Tibial artery (tissue), 4 donors: Measurements from ENCODE around the gene GLIPR2.

Source experiments
- DNase-seq, 2 donors: peaks; one replicate each; pipeline ENCODE4 v3.0.0-alpha.2; 2019
- H3K27ac ChIP-seq, 2 donors: fragments of 200-600 bp; sonication (generic) in 1 of 2; 1 replicate in 1 of 2; 2 replicates in 1 of 2; pipeline ENCODE4 v1.5.1; 2018 to 2019; ENCODE audit warnings: mild to moderate bottlenecking in 1 of 2
- H3K27me3 ChIP-seq, 2 donors: fragments of 200-600 bp; sonication (generic) in 1 of 2; one replicate each; pipeline versions ENCODE4 v1.5.1 to v1.6.0; 2016 to 2019
- H3K36me3 ChIP-seq, 3 donors: fragments of 200-600 bp; sonication (generic) in 2 of 3; one replicate each; pipeline ENCODE4 v1.5.1; 2016 to 2019; ENCODE audit warnings: mild to moderate bottlenecking in 2 of 3
- H3K4me1 ChIP-seq, 4 donors: fragments of 200-600 bp; sonication (generic) in 2 of 4; 1 replicate in 3 of 4; 2 replicates in 1 of 4; pipeline ENCODE4 v1.5.1; 2016 to 2019
- H3K4me3 ChIP-seq, 2 donors: fragments of 200-600 bp; sonication (generic) in 1 of 2; 1 replicate in 1 of 2; 2 replicates in 1 of 2; pipeline ENCODE4 v1.5.1; 2018 to 2019; ENCODE audit warnings: mild to moderate bottlenecking in 2 of 2
- H3K9me3 ChIP-seq, 3 donors: fragments of 200-600 bp; sonication (generic) in 1 of 3; one replicate each; pipeline ENCODE4 v1.5.1; 2016 to 2019
- intact Hi-C: fragments of 100-400 bp; cut with DNase I; formaldehyde crosslinking; loops from one replicate; pipeline ENCODE4 v1.15.0; 2023; ENCODE audit warnings: low total_unique reads
- TF ChIP-seq, protein P1 (sequence below), 2 experiments: fragments of 200-600 bp in 1 of 2; fragments of 450-650 bp in 1 of 2; IDR thresholded peaks; one replicate each; pipeline ENCODE4 v1.5.1; 2017 to 2019; ENCODE audit warnings: antibody characterized with exemption in 2 of 2, mild to moderate bottlenecking in 1 of 2, moderate library complexity in 1 of 2

GLIPR2 gene

GRCh38 chr9:36192196-36192595, 55.7 kb downstream of the GLIPR2 start:
- TF ChIP-seq, protein P1, sequence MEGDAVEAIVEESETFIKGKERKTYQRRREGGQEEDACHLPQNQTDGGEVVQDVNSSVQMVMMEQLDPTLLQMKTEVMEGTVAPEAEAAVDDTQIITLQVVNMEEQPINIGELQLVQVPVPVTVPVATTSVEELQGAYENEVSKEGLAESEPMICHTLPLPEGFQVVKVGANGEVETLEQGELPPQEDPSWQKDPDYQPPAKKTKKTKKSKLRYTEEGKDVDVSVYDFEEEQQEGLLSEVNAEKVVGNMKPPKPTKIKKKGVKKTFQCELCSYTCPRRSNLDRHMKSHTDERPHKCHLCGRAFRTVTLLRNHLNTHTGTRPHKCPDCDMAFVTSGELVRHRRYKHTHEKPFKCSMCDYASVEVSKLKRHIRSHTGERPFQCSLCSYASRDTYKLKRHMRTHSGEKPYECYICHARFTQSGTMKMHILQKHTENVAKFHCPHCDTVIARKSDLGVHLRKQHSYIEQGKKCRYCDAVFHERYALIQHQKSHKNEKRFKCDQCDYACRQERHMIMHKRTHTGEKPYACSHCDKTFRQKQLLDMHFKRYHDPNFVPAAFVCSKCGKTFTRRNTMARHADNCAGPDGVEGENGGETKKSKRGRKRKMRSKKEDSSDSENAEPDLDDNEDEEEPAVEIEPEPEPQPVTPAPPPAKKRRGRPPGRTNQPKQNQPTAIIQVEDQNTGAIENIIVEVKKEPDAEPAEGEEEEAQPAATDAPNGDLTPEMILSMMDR (IDR thresholded peaks at IDR 0.05), result no peak
- no peak overlapping the region for H3K27ac ChIP-seq
- no peak for DNase-seq
- intact Hi-C loops, result no loop called here
- no peaks in the 10 kb centered on the region for H3K9me3 ChIP-seq
- H3K4me3 ChIP-seq, result peak overlapping the region; percentile 92 to 93
- peaks cover 0 to under 1% (median 0%) of the 10 kb centered on the region in 3 donors for H3K36me3 ChIP-seq
- peaks cover 0 to 42% (median 30%) of the 10 kb centered on the region in 4 donors for H3K4me1 ChIP-seq
- H3K27me3 ChIP-seq, result no peaks in the 10 kb centered on the region

DNA sequence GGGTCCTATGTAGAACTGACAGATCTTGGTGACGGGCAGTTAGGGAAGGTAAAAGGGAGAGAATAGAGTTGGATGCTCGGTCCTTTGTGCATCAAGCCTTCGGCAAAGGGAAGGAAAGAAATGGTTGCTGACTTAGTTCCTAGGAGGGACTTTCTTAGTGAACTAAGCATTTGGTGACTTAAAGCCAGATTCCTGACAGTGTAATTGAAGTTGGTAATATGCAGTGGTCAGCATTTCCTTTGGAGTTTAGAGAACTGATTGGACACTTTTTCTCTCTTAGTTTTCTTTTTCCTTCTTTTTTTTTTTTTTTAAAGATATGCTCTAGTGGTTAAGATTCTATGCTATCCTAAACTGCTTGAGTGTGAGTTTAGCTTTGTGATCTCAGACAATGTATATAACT, 56.5 kb downstream of the GLIPR2 start:
- Histone ChIP-seq H3K4me3 (peak overlapping the region in 1 of 2 donors; percentile 92), H3K4me1 (peaks cover 0 to 42% (median 30%) of the 10 kb centered on the region in 4 donors), H3K27ac (no peak overlapping the region), H3K9me3 (no peaks in the 10 kb centered on the region), H3K27me3 (no peaks in the 10 kb centered on the region), H3K36me3 (peaks cover 0 to 7% (median 2%) of the 10 kb centered on the region in 3 donors)
- TF ChIP-seq, protein P1 (IDR thresholded peaks at IDR 0.05), result no peak
- DNase-seq, result no peak
- intact Hi-C loops, result no loop called here

- intact Hi-C loops, result no loop called here
- Histone ChIP-seq H3K27me3 (no peaks in the 10 kb centered on the region), H3K36me3 (peaks cover 8 to 21% (median 10%) of the 10 kb centered on the region in 3 donors), H3K4me3 (no peak overlapping the region), H3K4me1 (peaks cover 0 to 42% (median 30%) of the 10 kb centered on the region in 4 donors), H3K9me3 (no peaks in the 10 kb centered on the region), H3K27ac (peak overlapping the region in 1 of 2 donors; percentile 3)
- TF ChIP-seq, protein P1 (IDR thresholded peaks at IDR 0.05), result no peak
- DNase-seq, result no peak
These were observed 57.9 kb downstream of the GLIPR2 start for GRCh38 chr9:36194326-36195000.

- TF ChIP-seq, protein P1 (IDR thresholded peaks at IDR 0.05), result no peak
- H3K36me3 ChIP-seq, result peaks cover 64 to 100% (median 96%) of the 10 kb centered on the region in 3 donors
- H3K4me1 ChIP-seq, result peaks cover 0 to 36% (median 20%) of the 10 kb centered on the region in 4 donors
- H3K9me3 ChIP-seq, result no peaks in the 10 kb centered on the region
- DNase-seq, result no peak
- no peak overlapping the region for H3K27ac ChIP-seq
- no peak overlapping the region for H3K4me3 ChIP-seq
- no peaks in the 10 kb centered on the region for H3K27me3 ChIP-seq
- intact Hi-C loops, result no loop called here
These were observed 68.5 kb downstream of the GLIPR2 start for GRCh38 chr9:36204906-36205547.

DNA sequence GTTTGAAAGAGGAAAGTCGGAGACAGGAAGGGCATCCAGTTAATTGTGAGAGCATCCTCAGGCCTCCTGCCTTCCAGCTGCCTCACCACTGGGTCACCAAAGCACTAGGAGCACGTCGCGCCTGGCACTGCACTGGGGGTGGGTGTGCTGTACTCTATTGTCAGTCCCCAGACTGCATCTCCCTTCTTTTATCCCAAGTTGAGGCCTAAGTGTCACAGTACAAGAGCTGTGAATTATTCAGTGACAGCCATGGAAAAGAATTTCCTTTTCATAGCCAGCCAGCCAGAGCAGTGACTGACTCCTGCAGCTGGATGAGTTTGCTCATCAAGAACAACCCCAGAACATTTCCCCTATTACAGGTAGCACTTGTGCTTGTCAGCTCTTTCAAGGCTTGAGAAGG, 70.5 kb downstream of the GLIPR2 start:
- Histone ChIP-seq H3K27ac (peak overlapping the region; percentile 47 to 52), H3K36me3 (peaks cover 51 to 99% (median 95%) of the 10 kb centered on the region in 3 donors), H3K4me3 (no peak overlapping the region), H3K9me3 (no peaks in the 10 kb centered on the region), H3K27me3 (no peaks in the 10 kb centered on the region), H3K4me1 (peaks cover 0 to 45% (median 31%) of the 10 kb centered on the region in 4 donors)
- no peak for DNase-seq
- intact Hi-C loops, result no loop called here
- TF ChIP-seq, protein P1 (IDR thresholded peaks at IDR 0.05), result no peak
